ENCODE measurements around the gene CRACR2A.

The CRACR2A gene

GRCh38 chr12:3646561-3647241, 106.2 kb downstream of the CRACR2A start:
- DNase-seq (ENCODE audit: low spot score) = no peak

GRCh38 chr12:3645091-3645490, 107.8 kb downstream of the CRACR2A start:
- DNase-seq (ENCODE audit: low spot score) = no peak

- no peak for DNase-seq (ENCODE audit: low spot score)
Measured at GRCh38 chr12:3644104-3644503, 108.8 kb downstream of the CRACR2A start.

GRCh38 chr12:3641428-3642018, 111.4 kb downstream of the CRACR2A start:
- DNase-seq (ENCODE audit: low spot score) = no peak

- DNase-seq (ENCODE audit: low spot score) = no peak
Measured at GRCh38 chr12:3636328-3636727, 116.6 kb downstream of the CRACR2A start.

- DNase-seq (ENCODE audit: low spot score) = no peak
Measured at GRCh38 chr12:3634348-3634747, 118.6 kb downstream of the CRACR2A start.

GRCh38 chr12:3633396-3633795, 119.5 kb downstream of the CRACR2A start:
- no peak for DNase-seq (ENCODE audit: low spot score)

GRCh38 chr12:3632754-3633153, 120.2 kb downstream of the CRACR2A start:
- DNase-seq (ENCODE audit: low spot score) = no peak

- no peak for DNase-seq (ENCODE audit: low spot score)
Measured at GRCh38 chr12:3632256-3632655, 120.7 kb downstream of the CRACR2A start.

- no peak for DNase-seq (ENCODE audit: low spot score)
Measured at GRCh38 chr12:3631759-3632158, 121.2 kb downstream of the CRACR2A start.

GRCh38 chr12:3631272-3631637, 121.7 kb downstream of the CRACR2A start:
- DNase-seq (ENCODE audit: low spot score) = no peak

- no peak for DNase-seq (ENCODE audit: low spot score)
Measured at GRCh38 chr12:3630621-3631271, 122.2 kb downstream of the CRACR2A start.

GRCh38 chr12:3630111-3630510, 122.8 kb downstream of the CRACR2A start:
- no peak for DNase-seq (ENCODE audit: low spot score)

GRCh38 chr12:3629057-3629830, 123.7 kb downstream of the CRACR2A start:
- DNase-seq (ENCODE audit: low spot score) = no peak

- no peak for DNase-seq (ENCODE audit: low spot score)
Measured at GRCh38 chr12:3628629-3629028, 124.3 kb downstream of the CRACR2A start.

- DNase-seq (ENCODE audit: low spot score) = no peak
Measured at GRCh38 chr12:3627336-3627735, 125.6 kb downstream of the CRACR2A start.

- DNase-seq (ENCODE audit: low spot score) = no peak
Measured at GRCh38 chr12:3624273-3624672, 128.6 kb downstream of the CRACR2A start.

- DNase-seq (ENCODE audit: low spot score) = no peak
Measured at GRCh38 chr12:3622822-3623690, 129.9 kb downstream of the CRACR2A start.

- DNase-seq (ENCODE audit: low spot score) = no peak
Measured at GRCh38 chr12:3622021-3622821, 130.7 kb downstream of the CRACR2A start.

GRCh38 chr12:3620856-3621255, 132.1 kb downstream of the CRACR2A start:
- no peak for DNase-seq (ENCODE audit: low spot score)

GRCh38 chr12:3617565-3617964, 135.3 kb downstream of the CRACR2A start:
- no peak for DNase-seq (ENCODE audit: low spot score)

Data from hematopoietic multipotent progenitor cell treated with erythropoietin and hydrocortisone succinate and interleukin-3 and kit ligand, for 17 days (in vitro differentiated cells).